Vagina (tissue), 2 donors: ENCODE data around the gene MNAT1. TPM values are rescaled to one million over a fixed set of nuclear protein-coding genes. Genes with fewer than 3 reads are reported as not detected.

Experiments used
- DNase-seq, 2 donors: peaks; one replicate each; pipeline ENCODE4 v3.0.0-alpha.2; 2017; ENCODE audit errors: extremely low spot score in 2 of 2
- H3K27ac ChIP-seq: fragments of 200-600 bp; sonication (generic); one replicate; pipeline ENCODE4 v1.5.1; 2019
- H3K27me3 ChIP-seq: fragments of 200-600 bp; sonication (generic); one replicate; pipeline ENCODE4 v1.5.1; 2019
- H3K36me3 ChIP-seq, 2 donors: fragments of 200-600 bp; sonication (generic); one replicate each; pipeline ENCODE4 v1.5.1; 2017 to 2019
- H3K4me1 ChIP-seq: fragments of 200-600 bp; sonication (generic); one replicate; pipeline ENCODE4 v1.5.1; 2019
- H3K4me3 ChIP-seq, 2 donors: fragments of 200-600 bp; sonication (generic); 1 replicate in 1 of 2; 2 replicates in 1 of 2; pipeline ENCODE4 v1.5.1; 2016 to 2019
- H3K9me3 ChIP-seq: fragments of 200-600 bp; sonication (generic); one replicate; pipeline ENCODE4 v1.5.1; 2019
- CTCF ChIP-seq, 3 experiments: fragments of 450-650 bp in 2 of 3; fragments of 200-600 bp in 1 of 3; sonication (generic) in 1 of 3; IDR thresholded peaks; one replicate each; pipeline ENCODE4 v1.5.1; 2017 to 2019; ENCODE audit warnings: antibody characterized with exemption in 3 of 3, mild to moderate bottlenecking in 2 of 3, moderate library complexity in 2 of 3
- POLR2A ChIP-seq, 2 donors: fragments of 450-650 bp; IDR thresholded peaks; one replicate each; pipeline ENCODE4 v1.6.1; 2017; ENCODE audit warnings: antibody characterized with exemption in 2 of 2, mild to moderate bottlenecking in 2 of 2, moderate library complexity in 2 of 2
- POLR2AphosphoS5 ChIP-seq, 2 donors: sonication (generic); formaldehyde crosslinking; IDR thresholded peaks; one replicate each; pipeline ENCODE4 v1.9.0; 2017; ENCODE audit warnings: antibody characterized with exemption in 2 of 2, mild to moderate bottlenecking in 2 of 2, low read depth in 1 of 2; ENCODE audit not compliant: insufficient read depth in 1 of 2
- intact Hi-C: fragments of 100-400 bp; cut with DNase I; formaldehyde crosslinking; loops from one replicate; pipeline ENCODE4 v1.15.1; 2023
- total RNA-seq: library from RNA; depleted of rRNA; stranded (reverse); fragments of >200 nt; gene quantifications from one replicate; pipeline ENCODE4 v1.2.3, GENCODE V29; 2016

The MNAT1 gene
- total RNA-seq, 1 donor from 2014 or later = 38.1 TPM

GRCh38 chr14:60956202-60956601 is 221.6 kb downstream of the MNAT1 start:
- intact Hi-C loops = no loop called here
- H3K4me3 ChIP-seq = no peak overlapping the region
- no peak overlapping the region for H3K27ac ChIP-seq
- H3K4me1 ChIP-seq = no peaks in the 10 kb centered on the region
- H3K9me3 ChIP-seq = peaks cover 11% of the 10 kb centered on the region
- no peak for DNase-seq
- H3K27me3 ChIP-seq = no peaks in the 10 kb centered on the region
- peaks cover 0 to 3% of the 10 kb centered on the region in 2 donors for H3K36me3 ChIP-seq
- TF ChIP-seq POLR2A (IDR thresholded peaks at IDR 0.05) = no peak
- TF ChIP-seq CTCF (IDR thresholded peaks at IDR 0.05) = no peak
- no peak for TF ChIP-seq POLR2AphosphoS5 (IDR thresholded peaks at IDR 0.05; ENCODE audit: insufficient read depth in 1 of 2, low read depth in 1 of 2)

GRCh38 chr14:60956632-60957031 is 222.1 kb downstream of the MNAT1 start:
- intact Hi-C loops = no loop called here
- Histone ChIP-seq H3K27me3 (no peaks in the 10 kb centered on the region), H3K27ac (no peak overlapping the region), H3K4me1 (no peaks in the 10 kb centered on the region), H3K36me3 (peaks cover 0 to 3% of the 10 kb centered on the region in 2 donors), H3K4me3 (no peak overlapping the region), H3K9me3 (peaks cover 11% of the 10 kb centered on the region)
- DNase-seq = no peak
- no peak for TF ChIP-seq POLR2A (IDR thresholded peaks at IDR 0.05)

- DNase-seq = no peak
- H3K36me3 ChIP-seq = peaks cover 0 to 3% of the 10 kb centered on the region in 2 donors
- intact Hi-C loops = no loop called here
- no peaks in the 10 kb centered on the region for H3K4me1 ChIP-seq
- TF ChIP-seq POLR2A (IDR thresholded peaks at IDR 0.05) (no peak), POLR2AphosphoS5 (IDR thresholded peaks at IDR 0.05; ENCODE audit: insufficient read depth in 1 of 2, low read depth in 1 of 2) (no peak)
- H3K9me3 ChIP-seq = peaks cover 11% of the 10 kb centered on the region
- no peak overlapping the region for H3K27ac ChIP-seq
- no peak overlapping the region for H3K4me3 ChIP-seq
- no peaks in the 10 kb centered on the region for H3K27me3 ChIP-seq
Observed at GRCh38 chr14:60958146-60958545, 223.6 kb downstream of the MNAT1 start.

- DNase-seq = no peak
- Histone ChIP-seq H3K27ac (no peak overlapping the region), H3K4me3 (no peak overlapping the region), H3K4me1 (no peaks in the 10 kb centered on the region), H3K9me3 (no peaks in the 10 kb centered on the region), H3K27me3 (no peaks in the 10 kb centered on the region), H3K36me3 (no peaks in the 10 kb centered on the region)
- intact Hi-C loops = no loop called here
- TF ChIP-seq CTCF (IDR thresholded peaks at IDR 0.05) (no peak), POLR2A (IDR thresholded peaks at IDR 0.05) (no peak), POLR2AphosphoS5 (IDR thresholded peaks at IDR 0.05; ENCODE audit: insufficient read depth in 1 of 2, low read depth in 1 of 2) (no peak)
Observed at GRCh38 chr14:60963761-60964160, 229.2 kb downstream of the MNAT1 start.

- Histone ChIP-seq H3K36me3 (no peaks in the 10 kb centered on the region), H3K4me3 (no peak overlapping the region), H3K27me3 (no peaks in the 10 kb centered on the region), H3K27ac (no peak overlapping the region), H3K9me3 (no peaks in the 10 kb centered on the region), H3K4me1 (no peaks in the 10 kb centered on the region)
- intact Hi-C loops = no loop called here
- no peak for TF ChIP-seq POLR2A (IDR thresholded peaks at IDR 0.05)
- no peak for TF ChIP-seq CTCF (IDR thresholded peaks at IDR 0.05)
- no peak for TF ChIP-seq POLR2AphosphoS5 (IDR thresholded peaks at IDR 0.05; ENCODE audit: insufficient read depth in 1 of 2, low read depth in 1 of 2)
- no peak for DNase-seq
Observed at GRCh38 chr14:60964904-60965303, 230.3 kb downstream of the MNAT1 start.

GRCh38 chr14:60965402-60965801 is 230.8 kb downstream of the MNAT1 start:
- Histone ChIP-seq H3K9me3 (no peaks in the 10 kb centered on the region), H3K4me1 (no peaks in the 10 kb centered on the region), H3K27me3 (no peaks in the 10 kb centered on the region), H3K4me3 (no peak overlapping the region), H3K36me3 (no peaks in the 10 kb centered on the region), H3K27ac (no peak overlapping the region)
- intact Hi-C loops = no loop called here
- no peak for TF ChIP-seq POLR2AphosphoS5 (IDR thresholded peaks at IDR 0.05; ENCODE audit: insufficient read depth in 1 of 2, low read depth in 1 of 2)
- no peak for TF ChIP-seq POLR2A (IDR thresholded peaks at IDR 0.05)
- no peak for TF ChIP-seq CTCF (IDR thresholded peaks at IDR 0.05)
- no peak for DNase-seq
